ENCODE data around the gene MAIP1.

The MAIP1 gene

GRCh38 chr2:199916980-199917379, 38.4 kb upstream of the MAIP1 start:
- Histone ChIP-seq H2BK15ac (ENCODE audit: low read depth, poor library complexity, severe bottlenecking) (no peak overlapping the region), H3K23ac (ENCODE audit: low read length in 2 of 2) (no peak overlapping the region), H3K4ac (ENCODE audit: low read depth in 1 of 2, low read length in 2 of 2) (no peak overlapping the region), H2BK12ac (ENCODE audit: low read length in 2 of 2) (no peak overlapping the region), H3K27me3 (ENCODE audit: control insufficient read depth in 1 of 2, insufficient read depth in 1 of 2, low read length in 2 of 2) (no peaks in the 10 kb centered on the region), H3K4me2 (ENCODE audit: low read length, poor library complexity, severe bottlenecking) (no peak overlapping the region), H3K27ac (ENCODE audit: low read length, poor library complexity, severe bottlenecking) (no peak overlapping the region), H2AFZ (ENCODE audit: low read depth, low read length) (no peak overlapping the region), H3K18ac (ENCODE audit: low read depth in 1 of 2, low read length in 2 of 2) (no peak overlapping the region), H3K4me3 (ENCODE audit: insufficient read depth in 1 of 2, low read depth in 1 of 2, low read length in 2 of 2) (no peak overlapping the region), H4K91ac (ENCODE audit: low read length) (no peak overlapping the region), H3K4me1 (ENCODE audit: control insufficient read depth, insufficient read depth, low read depth, low read length) (peaks cover 2% of the 10 kb centered on the region), H3K9ac (ENCODE audit: low read length) (no peak overlapping the region), H2BK120ac (ENCODE audit: low read depth, low read length) (no peak overlapping the region), H2BK5ac (ENCODE audit: low read depth, low read length, poor library complexity, severe bottlenecking) (no peak overlapping the region), H3K14ac (ENCODE audit: low read length in 2 of 2) (no peak overlapping the region), H2AK5ac (ENCODE audit: low read length, severe bottlenecking) (no peak overlapping the region), H3K36me3 (ENCODE audit: control insufficient read depth in 1 of 2, insufficient read depth in 2 of 2, low read depth in 1 of 2, low read length in 2 of 2) (peaks cover 14 to 36% of the 10 kb centered on the region in 2 experiments), H3K79me1 (replicated peaks; ENCODE audit: low read length, poor library complexity, severe bottlenecking) (peaks cover 17% of the 10 kb centered on the region), H4K8ac (ENCODE audit: low read length) (no peak overlapping the region), H3K9me3 (ENCODE audit: control insufficient read depth, low read length) (no peaks in the 10 kb centered on the region)
- 98% methylated on average over 4 of the region's 4 CpGs for WGBS
- DNase-seq = no peak

- H2BK120ac ChIP-seq (ENCODE audit: low read depth, low read length) = no peak overlapping the region
- no peak overlapping the region for H3K9ac ChIP-seq (ENCODE audit: low read length)
- H3K4ac ChIP-seq (ENCODE audit: low read depth in 1 of 2, low read length in 2 of 2) = no peak overlapping the region
- peak overlapping the region; percentile 14 for H3K27ac ChIP-seq (ENCODE audit: low read length, poor library complexity, severe bottlenecking)
- H3K9me3 ChIP-seq (ENCODE audit: control insufficient read depth, low read length) = no peaks in the 10 kb centered on the region
- peaks cover 12% of the 10 kb centered on the region for H3K79me1 ChIP-seq (replicated peaks; ENCODE audit: low read length, poor library complexity, severe bottlenecking)
- H3K4me2 ChIP-seq (ENCODE audit: low read length, poor library complexity, severe bottlenecking) = peak overlapping the region; percentile 61
- H3K23ac ChIP-seq (ENCODE audit: low read length in 2 of 2) = peak overlapping the region in 1 of 2 experiments; percentile 40
- no peak overlapping the region for H4K91ac ChIP-seq (ENCODE audit: low read length)
- no peak overlapping the region for H2AK5ac ChIP-seq (ENCODE audit: low read length, severe bottlenecking)
- no peak overlapping the region for H2BK15ac ChIP-seq (ENCODE audit: low read depth, poor library complexity, severe bottlenecking)
- H3K4me3 ChIP-seq (ENCODE audit: insufficient read depth in 1 of 2, low read depth in 1 of 2, low read length in 2 of 2) = no peak overlapping the region
- H3K14ac ChIP-seq (ENCODE audit: low read length in 2 of 2) = no peak overlapping the region
- no peak overlapping the region for H2BK5ac ChIP-seq (ENCODE audit: low read depth, low read length, poor library complexity, severe bottlenecking)
- peak; percentile 37 for DNase-seq
- no peak overlapping the region for H2AFZ ChIP-seq (ENCODE audit: low read depth, low read length)
- peaks cover 10 to 35% of the 10 kb centered on the region in 2 experiments for H3K36me3 ChIP-seq (ENCODE audit: control insufficient read depth in 1 of 2, insufficient read depth in 2 of 2, low read depth in 1 of 2, low read length in 2 of 2)
- peaks cover 4% of the 10 kb centered on the region for H3K4me1 ChIP-seq (ENCODE audit: control insufficient read depth, insufficient read depth, low read depth, low read length)
- no peak overlapping the region for H2BK12ac ChIP-seq (ENCODE audit: low read length in 2 of 2)
- WGBS = 54% methylated on average over 4 of the region's 5 CpGs
- H3K27me3 ChIP-seq (ENCODE audit: control insufficient read depth in 1 of 2, insufficient read depth in 1 of 2, low read length in 2 of 2) = no peaks in the 10 kb centered on the region
- no peak overlapping the region for H3K18ac ChIP-seq (ENCODE audit: low read depth in 1 of 2, low read length in 2 of 2)
- no peak overlapping the region for H4K8ac ChIP-seq (ENCODE audit: low read length)
Measured at GRCh38 chr2:199922856-199923255, 32.5 kb upstream of the MAIP1 start.

- Histone ChIP-seq H3K4me1 (ENCODE audit: control insufficient read depth, insufficient read depth, low read depth, low read length) (peaks cover 4% of the 10 kb centered on the region), H2BK12ac (ENCODE audit: low read length in 2 of 2) (no peak overlapping the region), H2AK5ac (ENCODE audit: low read length, severe bottlenecking) (no peak overlapping the region), H3K4ac (ENCODE audit: low read depth in 1 of 2, low read length in 2 of 2) (no peak overlapping the region), H3K23ac (ENCODE audit: low read length in 2 of 2) (no peak overlapping the region), H3K14ac (ENCODE audit: low read length in 2 of 2) (no peak overlapping the region), H2BK120ac (ENCODE audit: low read depth, low read length) (no peak overlapping the region), H3K36me3 (ENCODE audit: control insufficient read depth in 1 of 2, insufficient read depth in 2 of 2, low read depth in 1 of 2, low read length in 2 of 2) (peaks cover 8 to 38% of the 10 kb centered on the region in 2 experiments), H3K9ac (ENCODE audit: low read length) (no peak overlapping the region), H4K91ac (ENCODE audit: low read length) (no peak overlapping the region), H4K8ac (ENCODE audit: low read length) (no peak overlapping the region), H3K79me1 (replicated peaks; ENCODE audit: low read length, poor library complexity, severe bottlenecking) (peaks cover 11% of the 10 kb centered on the region), H3K9me3 (ENCODE audit: control insufficient read depth, low read length) (no peaks in the 10 kb centered on the region), H3K27ac (ENCODE audit: low read length, poor library complexity, severe bottlenecking) (no peak overlapping the region), H2AFZ (ENCODE audit: low read depth, low read length) (no peak overlapping the region), H3K4me3 (ENCODE audit: insufficient read depth in 1 of 2, low read depth in 1 of 2, low read length in 2 of 2) (no peak overlapping the region), H3K4me2 (ENCODE audit: low read length, poor library complexity, severe bottlenecking) (no peak overlapping the region), H2BK15ac (ENCODE audit: low read depth, poor library complexity, severe bottlenecking) (no peak overlapping the region), H2BK5ac (ENCODE audit: low read depth, low read length, poor library complexity, severe bottlenecking) (no peak overlapping the region), H3K18ac (ENCODE audit: low read depth in 1 of 2, low read length in 2 of 2) (no peak overlapping the region), H3K27me3 (ENCODE audit: control insufficient read depth in 1 of 2, insufficient read depth in 1 of 2, low read length in 2 of 2) (no peaks in the 10 kb centered on the region)
- 92% methylated on average over 2 of the region's 2 CpGs for WGBS
- DNase-seq = no peak
Measured at GRCh38 chr2:199923924-199924323, 31.5 kb upstream of the MAIP1 start.

GRCh38 chr2:199926806-199927205, 28.6 kb upstream of the MAIP1 start:
- Histone ChIP-seq H3K4me3 (ENCODE audit: insufficient read depth in 1 of 2, low read depth in 1 of 2, low read length in 2 of 2) (no peak overlapping the region), H2BK120ac (ENCODE audit: low read depth, low read length) (no peak overlapping the region), H3K27me3 (ENCODE audit: control insufficient read depth in 1 of 2, insufficient read depth in 1 of 2, low read length in 2 of 2) (no peaks in the 10 kb centered on the region), H3K4me1 (ENCODE audit: control insufficient read depth, insufficient read depth, low read depth, low read length) (peaks cover 4% of the 10 kb centered on the region), H3K27ac (ENCODE audit: low read length, poor library complexity, severe bottlenecking) (no peak overlapping the region), H3K9me3 (ENCODE audit: control insufficient read depth, low read length) (no peaks in the 10 kb centered on the region), H3K4me2 (ENCODE audit: low read length, poor library complexity, severe bottlenecking) (no peak overlapping the region), H3K4ac (ENCODE audit: low read depth in 1 of 2, low read length in 2 of 2) (no peak overlapping the region), H3K18ac (ENCODE audit: low read depth in 1 of 2, low read length in 2 of 2) (no peak overlapping the region), H2BK12ac (ENCODE audit: low read length in 2 of 2) (no peak overlapping the region), H2BK5ac (ENCODE audit: low read depth, low read length, poor library complexity, severe bottlenecking) (no peak overlapping the region), H4K91ac (ENCODE audit: low read length) (no peak overlapping the region), H3K14ac (ENCODE audit: low read length in 2 of 2) (no peak overlapping the region), H2BK15ac (ENCODE audit: low read depth, poor library complexity, severe bottlenecking) (no peak overlapping the region), H2AFZ (ENCODE audit: low read depth, low read length) (no peak overlapping the region), H3K36me3 (ENCODE audit: control insufficient read depth in 1 of 2, insufficient read depth in 2 of 2, low read depth in 1 of 2, low read length in 2 of 2) (peaks cover 7 to 54% of the 10 kb centered on the region in 2 experiments), H2AK5ac (ENCODE audit: low read length, severe bottlenecking) (no peak overlapping the region), H3K79me1 (replicated peaks; ENCODE audit: low read length, poor library complexity, severe bottlenecking) (peaks cover 9% of the 10 kb centered on the region), H3K9ac (ENCODE audit: low read length) (no peak overlapping the region), H3K23ac (ENCODE audit: low read length in 2 of 2) (no peak overlapping the region), H4K8ac (ENCODE audit: low read length) (no peak overlapping the region)
- DNase-seq = no peak
- WGBS = no CpG with 5 or more reads among the region's 1 CpG
